ENCODE data around the gene LARP1. TPM values are rescaled to one million over a fixed set of nuclear protein-coding genes. Genes with fewer than 3 reads are reported as not detected.

The LARP1 gene
- total RNA-seq, 2 experiments from 2014 or later = 174 to 177 TPM

- Mint-ChIP-seq H3K9me3 (no peaks in the 10 kb centered on the region), H3K27ac (no peak overlapping the region), H3K4me3 (no peak overlapping the region), H3K36me3 (ENCODE audit: low read depth) (peaks cover 68% of the 10 kb centered on the region), H3K27me3 (no peaks in the 10 kb centered on the region), H3K4me1 (peaks cover 44% of the 10 kb centered on the region)
- DNase-seq = no peak
- POLR2A ChIA-PET = no interaction called here
- CTCF ChIA-PET = no interaction called here
Measured at GRCh38 chr5:154865466-154866184, 110.4 kb downstream of the LARP1 start.

- CTCF ChIA-PET = interaction anchor here (1.4 kb wide), 1 partner anchor 10 kb away, joined by 3 read pairs; no protein-coding TSS in a partner anchor
- Mint-ChIP-seq H3K9me3 (no peaks in the 10 kb centered on the region), H3K4me1 (peaks cover 33% of the 10 kb centered on the region), H3K27ac (no peak overlapping the region), H3K27me3 (no peaks in the 10 kb centered on the region), H3K36me3 (ENCODE audit: low read depth) (peaks cover 68% of the 10 kb centered on the region), H3K4me3 (no peak overlapping the region)
- no peak for DNase-seq
- POLR2A ChIA-PET = interaction anchor here (1.4 kb wide), 1 partner anchor 8 kb away, joined by 5 read pairs; the partner anchor contains the start of gene CNOT8
Measured at GRCh38 chr5:154866841-154867240, 111.7 kb downstream of the LARP1 start.

Other genes with a start within 250 kb of the LARP1 start
- not detected for gene FAXDC2, start 95.2 kb downstream of the LARP1 start, total RNA-seq
- 10 to 100 TPM; 86.2 to 94.5 TPM for gene CNOT8, start 103.2 kb downstream of the LARP1 start, total RNA-seq
- gene GEMIN5, start 182.8 kb downstream of the LARP1 start, total RNA-seq = 10 to 100 TPM; 11.3 to 13.0 TPM
- gene MRPL22, start 185.7 kb downstream of the LARP1 start, total RNA-seq = 10 to 100 TPM; 60.0 to 62.2 TPM

Measured in activated CD4-positive, alpha-beta memory T cell treated with anti-CD3 and anti-CD28 coated beads, Interleukin-2, amount 10 ng/mL, durations not matched to agents 7 days and 5 days (primary cell).